ENCODE data around the gene PCK1. TPM values are rescaled to one million over a fixed set of nuclear protein-coding genes. Genes with fewer than 3 reads are reported as not detected.
A peak's percentile ranks its signal among the peaks of the same experiment; 100 is the strongest.

PCK1 gene
- total and polyA plus RNA-seq, 2 experiments from 2014 or later, result not detected

DNA sequence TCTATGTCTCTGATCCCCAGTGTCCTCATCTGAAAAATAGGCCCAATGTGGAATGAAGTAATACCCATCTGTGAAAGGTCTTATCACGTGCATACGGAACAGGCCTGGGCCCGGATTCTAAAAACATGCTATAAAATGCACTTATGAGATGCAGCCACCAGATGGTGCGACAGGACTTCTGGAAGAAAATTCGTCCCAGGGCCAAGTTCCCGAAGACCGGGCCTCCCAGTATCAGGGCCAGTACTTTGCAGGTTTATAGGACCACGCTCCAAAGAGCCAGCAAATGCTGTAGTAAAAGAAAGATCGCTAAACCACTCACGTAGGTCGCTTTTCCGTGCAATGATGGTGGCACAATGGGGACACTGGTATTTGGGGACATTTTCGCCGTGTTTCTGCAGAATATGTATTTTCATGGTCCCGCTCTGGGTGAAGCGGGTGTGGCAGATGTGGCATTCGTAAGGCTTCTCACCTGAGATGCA, 46.6 kb upstream of the PCK1 start:
- H3F3A ChIP-seq (ENCODE audit: insufficient read depth), result no peaks in the 10 kb centered on the region
- in situ Hi-C loops (cut with MboI), result loop anchor here (5.0 kb wide), 1 partner anchor 698 kb away; no protein-coding TSS in a partner anchor
- no peaks in the 10 kb centered on the region for H3K9me2 ChIP-seq (ENCODE audit: insufficient read depth)
- no peak overlapping the region for H3K9ac ChIP-seq
- H3K36me3 ChIP-seq (ENCODE audit: low read depth), result no peaks in the 10 kb centered on the region
- H3K4me2 ChIP-seq (ENCODE audit: unreplicated experiment), result no peak overlapping the region
- no peak overlapping the region for H3K4me3 ChIP-seq
- WGBS, 2 experiments (ENCODE audit: low coverage in 1 of 2, low lambda C conversion rate in 2 of 2, missing lambda C conversion rate in 2 of 2), result 21 to 23% methylated on average over 17 of the region's 17 CpGs
- no peaks in the 10 kb centered on the region for H3K4me1 ChIP-seq (ENCODE audit: insufficient read depth)
- DNase-seq, result peak; percentile 86
- TF ChIP-seq EZH2 (IDR thresholded peaks at IDR 0.05; ENCODE audit: insufficient read depth, poor library complexity, severe bottlenecking) (no peak), EZH2phosphoT487 (IDR thresholded peaks at IDR 0.05; ENCODE audit: insufficient read depth, low read depth) (no peak)
- no peaks in the 10 kb centered on the region for H3K9me3 ChIP-seq (ENCODE audit: low read depth)
- H4K20me1 ChIP-seq (ENCODE audit: insufficient read depth), result no peaks in the 10 kb centered on the region
- H3K27ac ChIP-seq, result no peak overlapping the region
- H3K79me2 ChIP-seq (ENCODE audit: insufficient read depth), result no peaks in the 10 kb centered on the region
- H2AFZ ChIP-seq, result no peak overlapping the region
- H3K27me3 ChIP-seq (replicated peaks; ENCODE audit: insufficient read depth), result peaks cover 28% of the 10 kb centered on the region

- no peaks in the 10 kb centered on the region for H3F3A ChIP-seq (ENCODE audit: insufficient read depth)
- H3K9me2 ChIP-seq (ENCODE audit: insufficient read depth), result no peaks in the 10 kb centered on the region
- no peaks in the 10 kb centered on the region for H3K9me3 ChIP-seq (ENCODE audit: low read depth)
- no peak for TF ChIP-seq EZH2 (IDR thresholded peaks at IDR 0.05; ENCODE audit: insufficient read depth, poor library complexity, severe bottlenecking)
- TF ChIP-seq EZH2phosphoT487 (IDR thresholded peaks at IDR 0.05; ENCODE audit: insufficient read depth, low read depth), result no peak
- H3K9ac ChIP-seq, result no peak overlapping the region
- WGBS, 2 experiments (ENCODE audit: low coverage in 1 of 2, low lambda C conversion rate in 2 of 2, missing lambda C conversion rate in 2 of 2), result 74 to 78% methylated on average over 5 of the region's 5 CpGs
- no peak overlapping the region for H3K4me3 ChIP-seq
- no peaks in the 10 kb centered on the region for H3K36me3 ChIP-seq (ENCODE audit: low read depth)
- H4K20me1 ChIP-seq (ENCODE audit: insufficient read depth), result no peaks in the 10 kb centered on the region
- in situ Hi-C loops (cut with MboI), result no loop called here
- H2AFZ ChIP-seq, result no peak overlapping the region
- no peak for DNase-seq
- no peak overlapping the region for H3K27ac ChIP-seq
- H3K4me2 ChIP-seq (ENCODE audit: unreplicated experiment), result no peak overlapping the region
- H3K79me2 ChIP-seq (ENCODE audit: insufficient read depth), result no peaks in the 10 kb centered on the region
- no peaks in the 10 kb centered on the region for H3K4me1 ChIP-seq (ENCODE audit: insufficient read depth)
- peaks cover 46% of the 10 kb centered on the region for H3K27me3 ChIP-seq (replicated peaks; ENCODE audit: insufficient read depth)
Measured at GRCh38 chr20:57517904-57518303, 43.0 kb upstream of the PCK1 start.

GRCh38 chr20:57522380-57523140, 38.4 kb upstream of the PCK1 start:
- Histone ChIP-seq H3K4me3 (no peak overlapping the region), H3K27me3 (replicated peaks; ENCODE audit: insufficient read depth) (peaks cover 36% of the 10 kb centered on the region), H3K9me2 (ENCODE audit: insufficient read depth) (no peaks in the 10 kb centered on the region), H3K4me1 (ENCODE audit: insufficient read depth) (no peaks in the 10 kb centered on the region), H2AFZ (no peak overlapping the region), H4K20me1 (ENCODE audit: insufficient read depth) (no peaks in the 10 kb centered on the region), H3K9ac (no peak overlapping the region), H3K9me3 (ENCODE audit: low read depth) (no peaks in the 10 kb centered on the region), H3K27ac (no peak overlapping the region), H3K4me2 (ENCODE audit: unreplicated experiment) (no peak overlapping the region), H3K79me2 (ENCODE audit: insufficient read depth) (no peaks in the 10 kb centered on the region), H3K36me3 (ENCODE audit: low read depth) (no peaks in the 10 kb centered on the region), H3F3A (ENCODE audit: insufficient read depth) (no peaks in the 10 kb centered on the region)
- WGBS, 2 experiments (ENCODE audit: low coverage in 1 of 2, low lambda C conversion rate in 2 of 2, missing lambda C conversion rate in 2 of 2), result 39 to 47% methylated on average over 5 of the region's 5 CpGs
- in situ Hi-C loops (cut with MboI), result loop anchor here (5.0 kb wide), 1 partner anchor 70 kb away; no protein-coding TSS in a partner anchor
- TF ChIP-seq EZH2phosphoT487 (IDR thresholded peaks at IDR 0.05; ENCODE audit: insufficient read depth, low read depth), result no peak
- no peak for TF ChIP-seq EZH2 (IDR thresholded peaks at IDR 0.05; ENCODE audit: insufficient read depth, poor library complexity, severe bottlenecking)
- DNase-seq, result no peak

GRCh38 chr20:57523782-57524181, 37.1 kb upstream of the PCK1 start:
- Histone ChIP-seq H3K4me3 (no peak overlapping the region), H3K9me2 (ENCODE audit: insufficient read depth) (no peaks in the 10 kb centered on the region), H3K79me2 (ENCODE audit: insufficient read depth) (no peaks in the 10 kb centered on the region), H4K20me1 (ENCODE audit: insufficient read depth) (no peaks in the 10 kb centered on the region), H3K9ac (no peak overlapping the region), H3K27me3 (replicated peaks; ENCODE audit: insufficient read depth) (peaks cover 37% of the 10 kb centered on the region), H2AFZ (no peak overlapping the region), H3K9me3 (ENCODE audit: low read depth) (no peaks in the 10 kb centered on the region), H3F3A (ENCODE audit: insufficient read depth) (no peaks in the 10 kb centered on the region), H3K4me1 (ENCODE audit: insufficient read depth) (no peaks in the 10 kb centered on the region), H3K27ac (no peak overlapping the region), H3K4me2 (ENCODE audit: unreplicated experiment) (no peak overlapping the region), H3K36me3 (ENCODE audit: low read depth) (no peaks in the 10 kb centered on the region)
- in situ Hi-C loops (cut with MboI), result loop anchor here (5.0 kb wide), 1 partner anchor 69 kb away; no protein-coding TSS in a partner anchor
- TF ChIP-seq EZH2 (IDR thresholded peaks at IDR 0.05; ENCODE audit: insufficient read depth, poor library complexity, severe bottlenecking) (no peak), EZH2phosphoT487 (IDR thresholded peaks at IDR 0.05; ENCODE audit: insufficient read depth, low read depth) (no peak)
- 74 to 82% methylated on average over 11 of the region's 11 CpGs for WGBS, 2 experiments (ENCODE audit: low coverage in 1 of 2, low lambda C conversion rate in 2 of 2, missing lambda C conversion rate in 2 of 2)
- DNase-seq, result no peak

Data from GM23248 (cell line).